Stimulated activated CD8-positive, alpha-beta memory T cell treated with anti-CD3 and anti-CD28 coated beads, Interleukin-15, amount 100 ng/mL, for 4 hours (primary cell): ENCODE measurements around the gene PCGF2.
"Not testable (repeated sequence)": the region's sequence is repeated elsewhere in the genome, so short reads cannot be mapped to it uniquely, and the experiment has no call there.

Source experiments
- DNase-seq, 2 donors: peaks; one replicate each; pipeline ENCODE4 v3.0.0-alpha.2; 2020; ENCODE audit warnings: low read depth in 2 of 2

Gene PCGF2

GRCh38 chr17:38735161-38735997 is 12.8 kb downstream of the PCGF2 start:
- DNase-seq = peak; percentile 48 to 57

- DNase-seq = no peak
Measured at GRCh38 chr17:38733982-38734973, 13.9 kb downstream of the PCGF2 start.

- no peak for DNase-seq
Measured at GRCh38 chr17:38733282-38733981, 14.7 kb downstream of the PCGF2 start.

GRCh38 chr17:38732376-38733281 is 15.5 kb downstream of the PCGF2 start:
- DNase-seq = no peak

- DNase-seq = no peak
Measured at GRCh38 chr17:38731526-38732294, 16.4 kb downstream of the PCGF2 start.

GRCh38 chr17:38730526-38731379 is 17.4 kb downstream of the PCGF2 start:
- no peak for DNase-seq

GRCh38 chr17:38729886-38730525 is 18.1 kb downstream of the PCGF2 start, which contains the start of gene CISD3:
Gene CISD3, plus strand, starts transcription at chr17:38730341. Its CDS starts 18 bp downstream, at chr17:38730359.
- peak; percentile 70 to 82 for DNase-seq

- DNase-seq = no peak
Measured at GRCh38 chr17:38729368-38729885, 18.7 kb downstream of the PCGF2 start.

GRCh38 chr17:38728290-38728831 is 19.8 kb downstream of the PCGF2 start:
- peak; percentile 56 to 75 for DNase-seq

GRCh38 chr17:38727736-38728135 is 20.4 kb downstream of the PCGF2 start:
- DNase-seq = peak; percentile 61 to 79

GRCh38 chr17:38726145-38726544 is 22.0 kb downstream of the PCGF2 start:
- DNase-seq = not testable (repeated sequence)

- DNase-seq = no peak
Measured at GRCh38 chr17:38725066-38725465, 23.1 kb downstream of the PCGF2 start.

GRCh38 chr17:38724337-38724988 is 23.7 kb downstream of the PCGF2 start:
- DNase-seq = no peak

- DNase-seq = no peak
Measured at GRCh38 chr17:38721802-38722201, 26.3 kb downstream of the PCGF2 start.

GRCh38 chr17:38720941-38721340 is 27.2 kb downstream of the PCGF2 start:
- no peak for DNase-seq

- no peak for DNase-seq
Measured at GRCh38 chr17:38719943-38720641, 28.0 kb downstream of the PCGF2 start.
